H1 (cell line): ENCODE measurements around the gene LRRC27. TPM values are rescaled to one million over a fixed set of nuclear protein-coding genes. Genes with fewer than 3 reads are reported as not detected.

Experiments
- CTCF ChIA-PET: fragments of 300-600 bp; sonication (Branson Sonifier 250); formaldehyde crosslinking; loops from one replicate; lab custom pipeline; 2021; ENCODE audit not compliant: partially characterized antibody; lab: Charles Lee
- POLR2A ChIA-PET: fragments of 300-600 bp; sonication (Branson Sonifier 250); formaldehyde crosslinking; loops from one replicate; lab custom pipeline; 2021; ENCODE audit warnings: inconsistent platforms; ENCODE audit not compliant: partially characterized antibody; lab: Charles Lee
- DNase-seq, 2 experiments: peaks; one replicate each; pipeline versions ENCODE4 v3.0.0 to v3.0.0-alpha.2; 2010 to 2022; ENCODE audit warnings: low spot score in 2 of 2, low read depth in 1 of 2, mixed read lengths in 1 of 2
- FAIRE-seq: peaks from 2 replicates; lab custom pipeline; 2011; peaks lifted over from hg19 to GRCh38; lab: Jason Lieb, UNC
- H2AFZ ChIP-seq: 2 replicates; pipeline ENCODE4 v1.8.1; 2012; ENCODE audit warnings: low read length, inconsistent platforms
- H2AK5ac ChIP-seq: 2 replicates; pipeline ENCODE4 v1.6.1; 2013; ENCODE audit warnings: low read depth, low read length
- H2BK120ac ChIP-seq: replicated peaks from 2 replicates; pipeline ENCODE3; 2013; ENCODE audit warnings: low read depth, low read length, inconsistent platforms
- H2BK12ac ChIP-seq: 2 replicates; pipeline ENCODE4 v1.6.1; 2013; ENCODE audit warnings: low read depth, low read length
- H2BK15ac ChIP-seq: 2 replicates; pipeline ENCODE4 v1.6.1; 2013; ENCODE audit warnings: low read length
- H2BK20ac ChIP-seq: 2 replicates; pipeline ENCODE4 v1.6.1; 2013; ENCODE audit warnings: low read length
- H2BK5ac ChIP-seq: 2 replicates; pipeline ENCODE4 v1.6.1; 2013; ENCODE audit warnings: low read depth, low read length
- H3K14ac ChIP-seq: 2 replicates; pipeline ENCODE4 v1.6.1; 2013; ENCODE audit warnings: inconsistent platforms; ENCODE audit not compliant: insufficient read length
- H3K18ac ChIP-seq: 2 replicates; pipeline ENCODE4 v1.6.1; 2013; ENCODE audit warnings: low read length; ENCODE audit errors: extremely low read depth
- H3K23ac ChIP-seq: 2 replicates; pipeline ENCODE4 v1.6.1; 2013; ENCODE audit warnings: inconsistent platforms; ENCODE audit not compliant: insufficient read length
- H3K23me2 ChIP-seq: 2 replicates; pipeline ENCODE4 v1.6.1; 2013; ENCODE audit warnings: low read depth, low read length
- H3K27ac ChIP-seq: 2 replicates; pipeline ENCODE4 v1.6.1; 2011; ENCODE audit warnings: low read depth, low read length, inconsistent platforms
- H3K27me3 ChIP-seq, 4 experiments: replicated peaks in 1 of 4; 1 replicate in 1 of 4; 2 replicates in 3 of 4; pipeline versions ENCODE4 v1.6.1 to v1.8.1; 2011 to 2013; ENCODE audit warnings: low read length in 3 of 4, mild to moderate bottlenecking in 3 of 4, inconsistent platforms in 2 of 4, mixed read lengths in 2 of 4, moderate library complexity in 1 of 4; ENCODE audit not compliant: control insufficient read depth in 3 of 4, insufficient read depth in 3 of 4; ENCODE audit errors: extremely low read depth in 1 of 4
- H3K36me3 ChIP-seq, 4 experiments: 2 replicates each; pipeline versions ENCODE4 v1.6.1 to v1.8.1; 2011 to 2013; ENCODE audit warnings: mild to moderate bottlenecking in 4 of 4, low read length in 3 of 4, moderate library complexity in 2 of 4, control low read depth in 1 of 4, inconsistent platforms in 1 of 4; ENCODE audit not compliant: insufficient read depth in 4 of 4, control insufficient read depth in 2 of 4
- H3K4ac ChIP-seq: replicated peaks from 2 replicates; pipeline ENCODE3; 2013; ENCODE audit warnings: low read length, low read depth, mixed read lengths, inconsistent platforms; ENCODE audit not compliant: insufficient read length
- H3K4me1 ChIP-seq, 4 experiments: replicated peaks in 1 of 4; 1 replicate in 1 of 4; 2 replicates in 3 of 4; pipeline versions ENCODE4 v1.6.1 to v1.8.1; 2011 to 2013; ENCODE audit warnings: low read length in 3 of 4, inconsistent platforms in 2 of 4, mixed read lengths in 1 of 4; ENCODE audit not compliant: insufficient read depth in 4 of 4, control insufficient read depth in 3 of 4
- H3K4me2 ChIP-seq, 2 experiments: 2 replicates each; pipeline versions ENCODE4 v1.6.1 to v1.8.1; 2011 to 2013; ENCODE audit warnings: low read depth in 2 of 2, low read length in 2 of 2, control low read depth in 1 of 2, inconsistent platforms in 1 of 2, mild to moderate bottlenecking in 1 of 2; ENCODE audit not compliant: insufficient read depth in 1 of 2
- H3K4me3 ChIP-seq, 4 experiments: fragments of 200-600, 300-600 bp in 1 of 4; sonication (generic), shearing (Covaris generic), sonication (Bioruptor Twin) in 1 of 4; 2 replicates each; pipeline versions ENCODE4 v1.5.1 to v1.8.1; 2011 to 2016; ENCODE audit warnings: low read length in 4 of 4, low read depth in 3 of 4, control low read depth in 2 of 4, inconsistent platforms in 2 of 4, mild to moderate bottlenecking in 2 of 4, mixed read lengths in 1 of 4, moderate library complexity in 1 of 4; ENCODE audit not compliant: insufficient read depth in 2 of 4; ENCODE audit errors: extremely low read depth in 1 of 4
- H3K56ac ChIP-seq: replicated peaks from 2 replicates; pipeline ENCODE3; 2013; ENCODE audit warnings: low read depth, mild to moderate bottlenecking, mixed read lengths, low read length, inconsistent platforms; ENCODE audit not compliant: insufficient read length
- H3K79me1 ChIP-seq: 2 replicates; pipeline ENCODE4 v1.6.1; 2013; ENCODE audit warnings: low read depth, low read length, control low read depth
- H3K79me2 ChIP-seq, 2 experiments: 2 replicates each; pipeline versions ENCODE4 v1.6.1 to v1.8.1; 2012 to 2013; ENCODE audit warnings: low read length in 2 of 2, mild to moderate bottlenecking in 2 of 2, inconsistent platforms in 1 of 2; ENCODE audit not compliant: insufficient read depth in 2 of 2, control insufficient read depth in 1 of 2
- H3K9ac ChIP-seq, 4 experiments: replicated peaks in 1 of 4; 1 replicate in 1 of 4; 2 replicates in 3 of 4; pipeline versions ENCODE4 v1.6.1 to v1.8.1; 2011 to 2013; ENCODE audit warnings: low read depth in 3 of 4, low read length in 3 of 4, control low read depth in 2 of 4, mild to moderate bottlenecking in 2 of 4, moderate library complexity in 2 of 4, inconsistent platforms in 1 of 4; ENCODE audit errors: extremely low read depth in 1 of 4
- H3K9me3 ChIP-seq, 2 experiments: 2 replicates each; pipeline versions ENCODE4 v1.6.1 to v1.8.1; 2012 to 2013; ENCODE audit warnings: mild to moderate bottlenecking in 2 of 2, moderate library complexity in 2 of 2, control low read depth in 1 of 2, inconsistent platforms in 1 of 2, low read depth in 1 of 2, low read length in 1 of 2, mixed read lengths in 1 of 2; ENCODE audit not compliant: insufficient read depth in 2 of 2
- H4K20me1 ChIP-seq, 2 experiments: replicated peaks in 1 of 2; 2 replicates each; pipeline versions ENCODE3 to v1.8.1; 2011 to 2013; ENCODE audit warnings: inconsistent platforms in 2 of 2, low read length in 2 of 2, mild to moderate bottlenecking in 1 of 2; ENCODE audit not compliant: insufficient read depth in 2 of 2, control insufficient read depth in 1 of 2
- H4K5ac ChIP-seq: 2 replicates; pipeline ENCODE4 v1.6.1; 2013; ENCODE audit warnings: low read length, low read depth, mixed read lengths, inconsistent platforms; ENCODE audit not compliant: insufficient read length
- H4K8ac ChIP-seq: 2 replicates; pipeline ENCODE4 v1.8.0; 2013; ENCODE audit warnings: mild to moderate bottlenecking, moderate library complexity, low read length, inconsistent platforms; ENCODE audit not compliant: insufficient read depth; ENCODE audit errors: extremely low read depth
- H4K91ac ChIP-seq: replicated peaks from 2 replicates; pipeline ENCODE3; 2013; ENCODE audit warnings: low read length, mixed read lengths, inconsistent platforms; ENCODE audit not compliant: insufficient read length
- ATF3 ChIP-seq: IDR thresholded peaks from 2 replicates; pipeline ENCODE4 v1.6.1; 2011; ENCODE audit warnings: low read depth, mild to moderate bottlenecking, low read length; ENCODE audit not compliant: insufficient read depth
- BACH1 ChIP-seq: IDR thresholded peaks from 2 replicates; pipeline ENCODE4 v1.6.1; 2012; ENCODE audit warnings: low read length, improper control_type of control experiment
- CHD2 ChIP-seq: IDR thresholded peaks from 2 replicates; pipeline ENCODE4 v1.6.1; 2012; ENCODE audit warnings: low read length, improper control_type of control experiment
- KDM1A ChIP-seq: fragments of 200-600, 300-600 bp; sonication (generic); IDR thresholded peaks from 2 replicates; pipeline ENCODE4 v1.7.1; 2016; ENCODE audit warnings: mild to moderate bottlenecking, low read length, borderline replicate concordance
- MAX ChIP-seq: IDR thresholded peaks from 2 replicates; pipeline ENCODE4 v1.6.1; 2012; ENCODE audit warnings: inconsistent platforms
- NRF1 ChIP-seq: IDR thresholded peaks from 2 replicates; pipeline ENCODE4 v1.6.1; 2011; ENCODE audit warnings: mild to moderate bottlenecking, low read depth, low read length, improper control_type of control experiment
- RAD21 ChIP-seq, 2 experiments: IDR thresholded peaks in 1 of 2; conservative IDR thresholded peaks in 1 of 2; 2 replicates each; pipeline ENCODE4 v1.6.1; 2011; ENCODE audit warnings: low read depth in 2 of 2, low read length in 2 of 2, improper control_type of control experiment in 1 of 2, inconsistent platforms in 1 of 2, mild to moderate bottlenecking in 1 of 2, moderate library complexity in 1 of 2
- SIX5 ChIP-seq: IDR thresholded peaks from 2 replicates; pipeline ENCODE4 v1.6.1; 2011; ENCODE audit warnings: mild to moderate bottlenecking, low read depth, low read length
- SRF ChIP-seq: IDR thresholded peaks from 2 replicates; pipeline ENCODE4 v1.6.1; 2011; ENCODE audit warnings: mild to moderate bottlenecking, low read depth, low read length, moderate library complexity
- TAF7 ChIP-seq: optimal IDR thresholded peaks from 2 replicates; pipeline ENCODE3; 2011; ENCODE audit warnings: low read depth, mild to moderate bottlenecking, inconsistent platforms, low read length, moderate library complexity, borderline replicate concordance
- WGBS, 2 experiments: shearing (Covaris generic) in 1 of 2; methylation state at CpG; one replicate each; pipeline versions ENCODE4 v1.1.6 to v1.1.7; 2013 to 2015; ENCODE audit warnings: low lambda C conversion rate in 2 of 2, mixed read lengths in 2 of 2, inconsistent platforms in 1 of 2, low coverage in 1 of 2, missing lambda C conversion rate in 1 of 2; ENCODE audit not compliant: insufficient replicate concordance in 2 of 2, insufficient coverage in 1 of 2, insufficient read length in 1 of 2; ENCODE audit errors: extremely low coverage in 1 of 2, missing lambda C conversion rate in 1 of 2; 5-methylcytosine and 5-hydroxymethylcytosine counted together
- polyA plus RNA-seq, 7 experiments: library from polyadenylated mRNA; depleted of rRNA in 3 of 7; stranded (reverse) in 5 of 7; unstranded in 2 of 7; fragments of >200 nt in 5 of 7; fragments of 200-250 nt in 2 of 7; gene quantifications; 1 replicate in 5 of 7; 2 replicates in 1 of 7; 4 replicates in 1 of 7; pipeline versions ENCODE4 v1.2.1 to v1.2.3, GENCODE V29; 2011 to 2013; ENCODE audit warnings: missing spikeins in 2 of 7, mixed read lengths in 2 of 7
- total RNA-seq: library from RNA; stranded (reverse); fragmentation: NEBNext Ultra II Directional; extraction: Animal tissue kit (Norgen Biotek cat#: 25700); gene quantifications from 2 replicates; pipeline ENCODE4 v1.2.1, GENCODE V29; 2021

LRRC27 gene
- total and polyA plus RNA-seq, 2 of the 8 experiments (the other 6 are each of a cell fraction or from before 2014, with no cell fraction given), result 1.2 to 3.8 TPM

- H2AK5ac ChIP-seq, result no peak overlapping the region
- ChIA-PET CTCF (interaction anchor here (0.9 to 2.9 kb wide), 6 partner anchors 8 to 67 kb away, joined by 4 to 8 read pairs (median 4); no protein-coding TSS in a partner anchor), POLR2A (interaction anchor here (0.9 kb wide), 1 partner anchor 27 kb away, joined by 4 read pairs; no protein-coding TSS in a partner anchor)
- no peak overlapping the region for H3K4me2 ChIP-seq
- no peak overlapping the region for H4K5ac ChIP-seq
- no peak overlapping the region for H2AFZ ChIP-seq
- H3K79me1 ChIP-seq, result no peaks in the 10 kb centered on the region
- H3K9me3 ChIP-seq, result no peaks in the 10 kb centered on the region
- no peak overlapping the region for H4K91ac ChIP-seq
- H3K18ac ChIP-seq, result no peak overlapping the region
- TF ChIP-seq MAX (no peak), RAD21 (IDR thresholded peaks at IDR 0.05 in 1 of 2, conservative IDR thresholded peaks at IDR 0.05 in 1 of 2; ENCODE audit: low read depth in 2 of 2, low read length in 2 of 2) (no peak), NRF1 (no peak), BACH1 (no peak), TAF7 (no peak), KDM1A (no peak), SIX5 (no peak), ATF3 (no peak), CHD2 (no peak), SRF (no peak)
- H2BK120ac ChIP-seq, result no peak overlapping the region
- H2BK15ac ChIP-seq, result no peak overlapping the region
- no peak overlapping the region for H4K8ac ChIP-seq
- no peak overlapping the region for H3K9ac ChIP-seq
- H3K27me3 ChIP-seq, result no peaks in the 10 kb centered on the region
- H3K79me2 ChIP-seq, result no peaks in the 10 kb centered on the region
- peaks cover 0 to 7% of the 10 kb centered on the region in 2 experiments for H4K20me1 ChIP-seq
- no peak overlapping the region for H3K27ac ChIP-seq
- no peak overlapping the region for H3K14ac ChIP-seq
- no peak overlapping the region for H3K4ac ChIP-seq
- H3K36me3 ChIP-seq, result no peaks in the 10 kb centered on the region
- WGBS, 2 experiments, result 94% methylated on average over 4 of the region's 4 CpGs; no CpG with 5 or more reads in 1 of the 2 experiments
- no peak overlapping the region for H3K56ac ChIP-seq
- no peak overlapping the region for H2BK20ac ChIP-seq
- no peak overlapping the region for H3K23ac ChIP-seq
- FAIRE-seq (no peak), DNase-seq (no peak)
- no peak overlapping the region for H3K4me3 ChIP-seq
- H3K23me2 ChIP-seq, result peaks cover 8% of the 10 kb centered on the region; the same call in 1 of the 2 replicates
- no peak overlapping the region for H2BK5ac ChIP-seq
- H3K4me1 ChIP-seq, result peaks cover 0 to 18% (median 13%) of the 10 kb centered on the region in 4 experiments; a peak in 6 of 7 replicates
- no peak overlapping the region for H2BK12ac ChIP-seq
These were observed 59.7 kb downstream of the LRRC27 start for GRCh38 chr10:132391676-132392020.
